HG02885 (cell line): Measurements from ENCODE around the gene ADAMTS16.

ENCODE experiments used
- ATAC-seq: cut with Tn5 transposase; IDR thresholded peaks from one replicate; pipeline ENCODE4 v1.9.1; 2021; ENCODE audit warnings: mild to moderate bottlenecking; ENCODE audit not compliant: unreplicated experiment, poor library complexity

The ADAMTS16 gene

DNA sequence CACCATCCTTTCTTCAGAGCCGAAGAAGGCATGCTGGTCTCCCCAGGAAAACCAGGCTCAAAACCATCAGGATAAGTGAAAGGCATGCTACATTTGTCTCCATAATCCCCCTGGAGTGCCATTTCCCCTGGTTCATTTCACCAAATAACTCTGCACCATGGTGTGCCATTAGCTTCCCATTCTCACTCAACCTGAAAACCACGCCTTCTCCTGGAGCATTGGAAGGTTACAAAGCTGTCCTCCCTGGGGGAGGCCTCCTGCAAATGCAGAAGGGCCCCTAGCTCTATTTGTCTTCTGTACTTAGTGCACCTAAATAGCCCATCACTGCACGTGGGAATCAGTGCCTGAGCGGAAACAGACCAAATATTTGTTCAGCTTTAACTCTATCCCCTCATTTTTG, 192.2 kb downstream of the ADAMTS16 start:
- no peak for ATAC-seq

DNA sequence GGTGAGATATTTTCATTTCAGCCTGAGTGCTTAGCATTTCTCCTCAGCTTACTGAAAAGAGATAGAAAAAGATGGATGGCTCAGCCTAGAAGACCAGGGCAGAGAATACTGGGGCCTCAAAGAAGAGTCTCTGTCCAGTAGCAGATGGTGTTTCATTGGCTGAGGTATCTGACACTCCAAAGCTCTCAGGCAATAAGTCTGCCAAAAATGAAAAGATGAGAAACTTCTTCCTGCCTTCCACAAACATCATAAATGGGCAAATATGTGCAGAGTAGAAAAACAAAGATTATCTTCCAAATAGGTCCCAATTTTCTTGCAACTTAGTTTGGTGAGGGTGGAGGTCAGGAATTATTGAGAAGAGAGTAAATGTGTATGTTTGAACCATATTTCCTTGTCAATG, 195.0 kb downstream of the ADAMTS16 start:
- no peak for ATAC-seq

DNA sequence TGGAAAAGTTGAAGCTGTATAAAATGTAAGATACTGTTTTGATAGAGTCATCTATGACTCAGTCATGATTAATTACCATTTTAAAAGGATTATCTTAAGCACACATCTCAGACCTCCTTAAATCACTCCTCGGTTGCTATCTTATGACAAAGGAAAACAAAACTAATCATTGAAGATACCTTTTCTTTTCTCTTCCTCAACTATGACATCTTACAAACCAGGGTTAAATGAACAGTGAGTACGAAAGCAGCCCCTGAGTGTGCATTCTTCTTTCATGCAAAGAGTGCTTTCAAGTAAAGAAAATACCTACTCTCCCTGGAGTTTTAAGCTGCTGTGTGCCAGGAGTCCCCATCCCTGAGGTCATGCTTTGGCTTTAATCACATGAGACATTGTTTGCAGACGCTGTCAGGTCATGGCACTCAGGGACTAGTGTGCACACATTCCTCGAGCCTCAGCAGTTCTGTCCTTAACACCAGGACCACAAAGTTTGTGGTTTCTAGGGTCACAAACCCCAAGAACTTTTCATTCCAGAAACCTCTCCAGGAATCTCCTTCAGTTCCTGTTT, 195.7 kb downstream of the ADAMTS16 start:
- ATAC-seq = no peak

DNA sequence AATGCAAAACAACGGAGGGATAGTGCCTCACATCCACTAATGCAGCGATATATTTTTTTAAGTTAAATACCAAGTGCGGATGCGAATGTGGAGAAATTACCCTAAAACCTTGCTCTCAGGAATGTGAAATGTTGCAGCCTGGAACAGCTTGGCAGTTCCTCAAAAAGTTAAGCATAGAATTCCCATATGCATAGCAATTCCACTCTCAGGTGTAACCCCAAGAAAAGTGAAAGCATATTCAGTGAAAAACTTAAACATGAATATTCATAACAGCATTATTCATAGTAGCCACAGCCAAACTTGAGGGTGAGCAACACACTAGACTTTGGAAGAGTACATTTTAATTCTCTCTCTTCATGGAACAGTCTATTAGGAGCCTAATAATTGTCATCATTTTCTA, 199.1 kb downstream of the ADAMTS16 start:
- no peak for ATAC-seq

DNA sequence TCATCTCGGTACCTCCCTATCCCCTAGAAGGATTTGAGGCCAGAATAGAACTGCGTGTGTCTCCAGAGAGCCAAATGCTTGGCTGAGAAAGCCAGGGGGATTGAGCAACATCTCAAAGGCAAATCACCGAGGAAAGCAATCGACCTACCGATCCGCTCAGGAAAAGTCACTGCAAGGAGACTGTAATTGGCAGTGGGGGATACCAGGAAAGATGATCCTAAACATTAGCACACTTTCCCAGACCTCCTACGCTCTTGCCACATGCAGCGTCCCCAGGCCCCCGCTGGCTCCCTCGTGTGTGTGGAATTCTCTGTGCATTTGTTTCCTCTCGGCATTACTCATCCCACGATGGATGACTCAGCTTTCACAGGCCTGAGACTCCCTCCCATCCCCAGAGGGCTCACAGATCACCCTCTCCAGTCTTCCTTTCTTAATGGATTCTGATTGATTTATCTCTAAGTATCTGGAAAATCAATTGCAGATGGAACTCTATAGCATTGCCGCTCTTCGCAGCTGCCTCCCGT, 200.1 kb downstream of the ADAMTS16 start:
- ATAC-seq = no peak

DNA sequence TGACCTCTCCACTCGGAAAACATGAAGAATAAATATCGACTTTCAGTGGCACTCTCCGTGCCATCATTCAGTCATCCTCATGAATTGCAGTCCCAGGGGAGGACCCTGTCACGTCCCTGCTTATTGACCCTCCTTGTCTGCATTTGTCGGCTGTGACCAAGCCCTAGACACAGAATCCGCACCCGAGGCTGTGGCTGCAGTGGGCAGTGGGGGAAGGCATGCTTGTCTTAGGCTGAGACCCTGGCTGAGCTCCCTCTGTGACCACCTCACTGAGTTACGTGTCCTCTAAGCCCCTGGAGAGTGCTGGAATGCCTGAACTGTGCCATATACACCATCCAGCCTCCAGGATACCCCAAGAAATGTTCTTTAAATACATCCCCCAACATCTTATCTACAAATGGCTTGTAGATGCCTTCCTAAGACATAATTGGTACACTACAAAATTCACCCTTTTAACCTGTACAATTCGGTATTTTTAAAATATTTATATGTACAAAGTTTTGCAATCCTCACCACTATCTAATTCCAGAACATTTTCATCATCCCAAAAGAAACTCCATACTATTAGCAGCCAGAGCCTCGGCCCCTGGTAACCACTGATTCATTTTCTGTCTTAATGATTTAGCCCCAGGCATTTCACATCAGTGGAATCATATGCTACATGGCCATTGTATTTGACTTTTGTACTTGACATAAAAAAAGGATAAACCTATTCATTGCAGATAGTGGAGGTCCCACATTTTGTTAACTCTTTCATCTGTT, 201.6 kb downstream of the ADAMTS16 start:
- no peak for ATAC-seq

DNA sequence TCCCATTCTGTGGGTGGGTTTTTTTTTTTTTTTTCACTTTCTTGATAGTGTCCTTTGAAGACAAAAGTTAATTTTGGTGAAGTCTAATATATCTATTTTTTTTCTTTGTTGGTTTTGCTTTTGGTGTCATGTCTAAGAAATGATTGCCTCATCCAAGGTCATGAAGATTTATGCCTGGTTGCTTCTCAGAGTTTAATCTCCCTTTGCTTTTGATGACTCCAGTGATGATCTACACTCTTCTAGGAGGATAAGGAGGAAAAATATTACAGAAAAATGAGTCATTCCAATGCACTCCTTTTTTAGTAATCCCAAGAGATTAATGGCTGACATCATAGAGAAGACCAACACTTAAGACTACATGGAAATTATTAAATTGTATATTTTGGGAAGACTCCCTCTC, 202.7 kb downstream of the ADAMTS16 start:
- ATAC-seq = no peak

DNA sequence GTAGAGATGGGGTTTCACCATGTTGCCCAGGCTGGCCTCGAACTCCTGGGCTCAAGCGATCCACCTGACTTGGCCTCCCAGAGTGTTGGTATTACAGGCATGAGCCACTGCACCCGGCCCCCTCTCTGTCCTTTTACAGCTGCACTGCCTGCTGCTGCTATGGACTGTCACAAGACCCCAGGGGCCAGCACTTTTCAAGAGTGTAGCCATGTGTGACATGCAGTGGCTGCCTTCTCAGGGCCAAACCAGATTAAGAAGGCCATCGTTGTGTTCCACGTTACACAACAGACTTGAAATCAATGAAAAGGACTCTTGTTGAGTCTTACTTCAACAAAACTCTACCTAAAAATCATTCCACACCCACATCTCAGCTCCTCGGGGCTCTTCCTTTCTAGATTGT, 203.4 kb downstream of the ADAMTS16 start:
- no peak for ATAC-seq

DNA sequence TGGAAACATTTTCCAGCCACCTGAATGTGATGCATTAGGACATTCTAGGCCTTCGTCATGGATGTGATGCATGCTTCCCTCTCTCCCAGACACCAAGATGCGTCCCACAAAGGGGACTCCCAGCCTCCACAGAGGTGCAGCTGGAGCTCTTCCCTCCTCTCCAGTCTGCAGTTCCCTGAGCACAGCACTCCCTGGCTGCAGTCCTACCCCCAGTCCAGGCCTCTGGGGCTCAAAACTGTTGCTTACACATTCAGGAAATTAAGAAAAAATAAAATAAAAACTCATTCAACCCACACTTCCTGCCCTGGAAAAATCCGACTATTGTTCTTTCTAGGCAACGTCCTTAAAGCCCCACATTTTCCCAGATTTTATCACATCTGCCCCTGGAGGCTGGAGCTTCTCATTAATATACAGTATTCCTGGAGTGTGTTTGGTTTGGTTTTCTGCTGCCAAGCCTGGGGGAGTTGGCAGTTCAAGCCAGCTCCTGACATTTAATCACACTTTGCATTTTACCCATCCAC, 204.0 kb downstream of the ADAMTS16 start:
- ATAC-seq = no peak

DNA sequence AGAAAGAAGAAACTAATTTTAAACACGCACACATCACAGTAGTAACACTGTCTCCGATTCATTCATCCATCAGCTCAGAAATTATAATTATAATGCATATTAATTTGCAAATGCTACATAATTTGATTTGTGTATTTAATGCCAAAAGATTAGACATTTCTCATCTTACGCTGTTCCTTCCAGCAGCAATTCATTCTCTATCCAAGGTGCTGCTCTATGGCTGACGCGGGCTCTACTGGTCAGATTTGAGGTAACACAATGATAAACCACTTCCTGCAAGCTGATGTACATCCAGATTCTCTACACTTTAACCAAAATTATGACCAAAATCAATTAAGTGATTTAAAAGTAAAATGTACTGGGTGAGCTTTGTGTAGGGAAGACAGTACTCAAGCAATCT, 204.5 kb downstream of the ADAMTS16 start:
- ATAC-seq = no peak

DNA sequence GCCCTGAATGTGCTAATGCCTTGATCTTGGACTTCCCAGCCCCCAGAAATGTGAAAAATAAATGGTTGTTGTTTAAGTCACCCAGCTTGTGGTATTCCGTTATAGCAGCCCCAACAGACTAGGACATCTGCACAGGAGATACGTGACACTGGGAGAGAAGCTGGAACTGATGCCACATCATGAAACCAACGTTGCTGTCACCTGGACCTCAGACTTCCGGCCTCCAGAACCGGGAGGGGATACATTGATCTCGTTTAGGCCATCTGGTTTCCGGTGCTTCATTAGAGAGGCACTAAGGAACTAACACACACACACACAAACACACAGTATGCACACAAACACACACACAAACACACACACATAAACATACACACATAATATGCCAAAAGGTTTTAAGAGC, 207.3 kb downstream of the ADAMTS16 start:
- ATAC-seq = no peak

DNA sequence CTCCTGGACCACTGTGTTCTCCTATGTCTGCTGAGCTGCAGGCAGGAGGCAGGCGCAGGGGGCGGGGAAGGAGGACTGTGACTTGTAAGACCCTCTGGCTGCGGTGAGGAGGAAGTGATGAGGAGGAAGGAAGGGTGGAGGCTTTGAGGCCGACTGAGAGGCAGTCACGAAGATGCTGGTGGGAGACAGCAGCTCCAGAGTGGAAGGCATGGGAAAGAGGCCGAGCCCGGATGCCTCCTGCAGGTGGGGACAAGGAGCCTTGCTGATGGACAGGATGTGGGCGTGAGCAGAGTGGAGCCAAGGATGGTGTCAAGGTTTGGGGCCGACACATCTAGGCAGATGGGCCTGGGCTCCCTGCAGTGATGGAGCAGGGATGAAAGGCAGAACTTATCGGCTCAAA, 208.0 kb downstream of the ADAMTS16 start:
- no peak for ATAC-seq

DNA sequence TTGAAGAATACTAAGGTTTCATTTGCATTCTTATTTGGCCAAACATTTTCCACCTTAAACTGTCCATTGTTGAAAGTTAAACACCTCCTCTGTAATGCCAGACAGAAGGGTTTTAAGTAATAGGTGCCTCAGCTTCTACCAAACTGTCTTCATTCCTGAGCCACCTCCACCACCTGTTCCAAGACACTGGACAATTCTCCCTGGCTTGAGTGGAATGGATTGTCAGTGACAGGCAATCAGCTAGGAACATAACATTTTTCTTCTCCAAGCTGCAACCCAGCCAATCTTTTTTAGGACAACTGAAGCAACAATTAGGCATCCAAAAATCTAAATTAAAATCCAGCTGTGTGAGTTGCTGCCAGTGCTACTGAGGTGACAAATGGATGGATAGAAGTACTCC, 208.4 kb downstream of the ADAMTS16 start:
- ATAC-seq = no peak

DNA sequence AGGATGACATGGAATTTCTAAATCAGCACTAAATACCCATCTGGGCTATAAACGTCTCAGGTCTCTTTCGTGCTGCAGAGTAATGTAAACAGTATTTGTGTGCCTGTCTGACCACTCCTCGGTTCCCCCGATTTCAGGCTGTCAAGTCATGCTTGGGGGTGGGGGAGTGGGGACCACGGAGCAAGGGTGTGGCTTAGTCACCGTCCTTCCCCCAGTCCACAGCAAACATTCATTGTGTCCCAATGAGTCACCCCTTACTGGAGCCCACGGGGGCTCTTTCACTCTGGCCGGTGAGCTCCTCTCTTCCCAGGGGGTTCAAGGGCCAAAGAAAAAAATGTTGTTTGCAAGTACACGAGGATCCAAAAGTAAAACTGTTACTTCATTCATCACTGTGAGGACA, 210.0 kb downstream of the ADAMTS16 start:
- no peak for ATAC-seq

DNA sequence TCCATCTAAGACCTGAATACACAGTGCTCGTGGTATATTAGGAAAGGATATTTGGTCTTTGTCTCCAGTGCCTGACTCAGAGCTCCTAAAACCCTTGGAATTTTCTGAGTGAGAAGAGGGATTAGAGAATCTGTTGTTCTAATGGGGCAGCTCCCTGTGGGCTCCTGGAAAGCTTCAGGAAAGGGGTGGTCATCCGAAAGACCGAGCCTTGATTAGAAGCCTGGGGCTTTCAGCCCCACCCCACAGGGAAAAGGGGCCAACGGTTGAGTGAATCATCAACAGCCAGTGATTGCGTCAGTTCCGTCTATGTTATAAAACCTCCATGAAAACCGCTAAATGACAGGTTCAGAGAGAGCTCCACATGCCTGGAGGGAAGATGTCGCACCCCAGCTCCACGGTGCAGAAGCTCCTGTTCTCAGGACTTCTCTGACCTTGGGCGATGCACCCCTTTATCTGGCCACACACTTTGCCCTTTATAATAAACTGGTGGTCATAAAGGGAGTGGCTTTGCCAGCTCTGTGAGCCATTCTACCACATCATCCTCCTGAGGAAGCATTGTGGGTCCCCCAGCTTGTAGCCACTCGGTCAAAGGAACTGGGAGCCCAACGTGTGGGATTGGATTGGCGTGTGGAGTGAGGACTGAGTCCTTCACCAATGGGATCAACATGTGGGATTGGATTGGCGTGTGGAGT, 211.3 kb downstream of the ADAMTS16 start:
- ATAC-seq = no peak

DNA sequence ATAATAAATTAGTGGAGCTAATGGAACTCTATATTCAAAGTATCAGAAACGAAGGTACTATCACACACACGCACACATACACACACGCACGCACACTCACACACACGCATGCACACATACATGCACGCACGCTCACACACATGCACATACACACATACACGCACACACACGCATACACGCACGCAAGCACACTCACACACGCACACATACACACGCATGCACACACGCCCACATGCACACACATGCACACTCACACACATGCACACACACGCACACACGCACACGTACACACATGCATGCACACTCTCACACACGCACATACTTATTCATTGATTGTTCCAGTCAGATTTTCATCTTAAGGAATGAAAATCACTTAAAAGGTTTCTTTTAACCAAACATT, 212.5 kb downstream of the ADAMTS16 start:
- no peak for ATAC-seq

DNA sequence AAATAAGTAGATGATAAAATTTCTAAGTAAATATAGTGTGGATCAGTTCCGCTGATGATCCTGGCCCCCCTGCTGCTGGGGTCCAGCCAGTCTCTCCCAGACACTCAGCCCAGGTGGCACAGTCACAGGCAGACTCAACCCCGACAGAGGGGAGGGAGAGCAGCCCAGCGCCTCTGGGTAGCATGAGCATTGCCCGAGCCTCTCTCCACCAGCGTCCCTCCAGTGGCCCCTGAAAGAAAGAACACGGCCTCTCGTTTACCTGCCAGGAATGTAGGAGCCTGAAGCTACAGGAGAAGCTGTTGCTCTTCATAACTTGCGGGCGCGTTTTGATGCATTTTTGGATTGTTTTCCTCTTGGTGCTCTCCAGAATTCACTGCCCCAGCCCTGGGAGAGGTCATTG, 213.6 kb downstream of the ADAMTS16 start:
- ATAC-seq = no peak

DNA sequence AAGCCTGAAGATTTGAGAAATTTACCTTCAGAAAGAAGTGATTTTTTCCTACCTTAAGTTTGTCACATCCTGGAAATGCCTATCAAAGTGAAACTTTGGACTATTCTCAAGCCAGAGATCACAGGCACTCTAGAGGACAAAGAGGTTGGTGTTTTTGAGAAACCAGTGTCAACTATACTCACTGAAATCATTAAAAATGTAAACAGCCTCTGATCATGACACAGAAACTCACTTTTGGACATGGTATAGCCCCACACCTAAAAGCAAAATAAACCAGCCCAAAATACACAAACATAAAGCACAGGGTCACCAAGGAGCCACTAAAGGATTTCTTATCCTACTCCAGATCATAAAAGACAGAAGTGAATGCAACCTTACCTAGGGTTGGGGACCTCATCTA, 216.6 kb downstream of the ADAMTS16 start:
- ATAC-seq = no peak

DNA sequence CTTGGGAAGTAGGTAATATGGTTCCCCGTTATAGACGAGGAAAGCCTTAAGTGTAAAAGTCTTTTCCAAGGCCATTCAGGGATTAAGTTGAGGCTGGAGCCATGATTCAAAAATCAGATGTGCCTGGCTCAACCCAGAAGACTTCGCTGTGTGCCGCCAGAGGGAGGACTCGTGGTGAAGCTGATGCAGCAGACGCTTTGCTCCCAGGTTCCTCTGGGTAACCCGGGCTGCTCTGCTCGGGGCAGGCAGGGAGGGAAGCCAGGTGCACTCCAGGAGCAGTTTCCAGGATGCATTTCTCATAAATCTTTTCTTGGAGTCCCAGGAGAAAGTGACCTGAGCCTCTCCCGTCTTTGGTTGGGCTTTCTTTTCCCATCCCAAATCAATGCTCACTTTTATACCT, 219.5 kb downstream of the ADAMTS16 start:
- ATAC-seq = no peak

DNA sequence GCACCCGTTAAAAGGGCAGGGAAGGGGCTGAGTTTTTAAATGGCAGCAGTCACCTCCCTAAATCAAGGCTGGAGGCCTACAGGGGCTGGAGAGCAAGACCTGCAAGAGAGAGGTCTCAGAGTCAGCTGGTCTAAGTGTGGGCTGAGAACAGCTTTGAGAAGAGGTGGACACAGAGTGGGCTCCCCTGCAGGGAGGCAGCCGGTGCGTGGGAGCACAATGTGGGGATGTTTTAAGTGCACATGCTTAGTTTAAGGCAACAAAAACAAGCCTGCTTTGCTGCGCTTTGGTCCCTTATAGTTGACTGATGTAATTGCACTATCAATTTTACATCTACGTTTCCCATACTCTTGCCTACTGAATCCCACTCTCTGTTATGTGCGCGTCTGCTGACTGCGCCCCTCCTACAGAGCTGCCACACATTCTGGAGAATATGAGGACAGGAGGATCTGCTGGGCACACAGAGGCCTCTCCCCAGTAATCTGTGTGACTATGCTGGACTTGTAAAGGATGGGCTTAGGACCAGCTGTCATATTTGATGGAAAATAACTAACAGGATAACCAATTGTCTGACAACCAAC, 220.3 kb downstream of the ADAMTS16 start:
- ATAC-seq = no peak

DNA sequence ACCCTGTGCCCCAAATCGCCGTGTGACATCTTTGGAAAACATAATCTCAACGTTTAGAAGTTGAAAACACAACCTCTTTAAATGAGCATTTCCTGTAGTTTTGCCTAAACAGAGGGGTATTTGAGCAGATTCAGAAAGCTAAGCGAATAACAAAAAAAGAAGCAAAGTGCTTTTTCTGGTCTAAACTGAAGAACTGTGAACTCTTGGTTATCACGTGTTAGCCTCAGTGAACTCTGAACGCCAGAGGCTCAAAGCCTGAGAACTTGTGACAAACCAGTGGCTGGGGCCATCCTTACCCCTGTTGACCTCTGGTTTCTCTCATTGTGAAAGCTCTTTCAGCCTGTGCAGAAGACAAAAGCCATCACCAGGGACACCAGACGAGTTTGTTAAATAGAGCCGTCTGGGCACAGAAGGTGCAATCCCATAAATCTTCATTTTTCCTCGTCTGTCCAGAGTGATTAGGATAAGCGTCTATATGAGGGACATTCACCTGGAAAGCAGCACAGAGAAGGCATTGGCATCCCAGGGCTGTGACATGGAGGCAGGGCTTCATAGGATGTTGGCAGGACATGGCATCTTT, 220.9 kb downstream of the ADAMTS16 start:
- ATAC-seq = no peak
